Measurements from ENCODE around the gene RAB30.
"Not testable (repeated sequence)": the region's sequence is repeated elsewhere in the genome, so short reads cannot be mapped to it uniquely, and the experiment has no call there.

GRCh38 chr11:82971519-82971946 is 100.2 kb downstream of the RAB30 start:
- TF ChIP-seq CTCF (IDR thresholded peaks at IDR 0.05; ENCODE audit: insufficient read depth, low read length); POLR2AphosphoS5 (IDR thresholded peaks at IDR 0.05; ENCODE audit: low read depth); SPI1 (IDR thresholded peaks at IDR 0.05; ENCODE audit: borderline replicate concordance, low read depth); GABPA (IDR thresholded peaks at IDR 0.05; ENCODE audit: low read depth): not testable (repeated sequence)
- TF ChIP-seq, protein P1, sequence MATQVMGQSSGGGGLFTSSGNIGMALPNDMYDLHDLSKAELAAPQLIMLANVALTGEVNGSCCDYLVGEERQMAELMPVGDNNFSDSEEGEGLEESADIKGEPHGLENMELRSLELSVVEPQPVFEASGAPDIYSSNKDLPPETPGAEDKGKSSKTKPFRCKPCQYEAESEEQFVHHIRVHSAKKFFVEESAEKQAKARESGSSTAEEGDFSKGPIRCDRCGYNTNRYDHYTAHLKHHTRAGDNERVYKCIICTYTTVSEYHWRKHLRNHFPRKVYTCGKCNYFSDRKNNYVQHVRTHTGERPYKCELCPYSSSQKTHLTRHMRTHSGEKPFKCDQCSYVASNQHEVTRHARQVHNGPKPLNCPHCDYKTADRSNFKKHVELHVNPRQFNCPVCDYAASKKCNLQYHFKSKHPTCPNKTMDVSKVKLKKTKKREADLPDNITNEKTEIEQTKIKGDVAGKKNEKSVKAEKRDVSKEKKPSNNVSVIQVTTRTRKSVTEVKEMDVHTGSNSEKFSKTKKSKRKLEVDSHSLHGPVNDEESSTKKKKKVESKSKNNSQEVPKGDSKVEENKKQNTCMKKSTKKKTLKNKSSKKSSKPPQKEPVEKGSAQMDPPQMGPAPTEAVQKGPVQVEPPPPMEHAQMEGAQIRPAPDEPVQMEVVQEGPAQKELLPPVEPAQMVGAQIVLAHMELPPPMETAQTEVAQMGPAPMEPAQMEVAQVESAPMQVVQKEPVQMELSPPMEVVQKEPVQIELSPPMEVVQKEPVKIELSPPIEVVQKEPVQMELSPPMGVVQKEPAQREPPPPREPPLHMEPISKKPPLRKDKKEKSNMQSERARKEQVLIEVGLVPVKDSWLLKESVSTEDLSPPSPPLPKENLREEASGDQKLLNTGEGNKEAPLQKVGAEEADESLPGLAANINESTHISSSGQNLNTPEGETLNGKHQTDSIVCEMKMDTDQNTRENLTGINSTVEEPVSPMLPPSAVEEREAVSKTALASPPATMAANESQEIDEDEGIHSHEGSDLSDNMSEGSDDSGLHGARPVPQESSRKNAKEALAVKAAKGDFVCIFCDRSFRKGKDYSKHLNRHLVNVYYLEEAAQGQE (IDR thresholded peaks at IDR 0.05; ENCODE audit: insufficient replicate concordance, low read depth): not testable (repeated sequence)
